Fibroblast of lung (primary cell): ENCODE measurements around the gene WDR35. TPM values are rescaled to one million over a fixed set of nuclear protein-coding genes. Genes with fewer than 3 reads are reported as not detected.

ENCODE experiments used
- DNase-seq, 2 donors: peaks; one replicate each; pipeline versions ENCODE4 v3.0.0 to v3.0.0-alpha.2; 2010; ENCODE audit warnings: low read depth in 2 of 2
- H2AFZ ChIP-seq: 2 replicates; pipeline ENCODE4 v1.5.1; 2012; ENCODE audit warnings: low read length, control low read depth, inconsistent platforms
- H3K27ac ChIP-seq: 2 replicates; pipeline ENCODE4 v1.5.1; 2011; ENCODE audit warnings: low read length, control low read depth; ENCODE audit not compliant: insufficient read depth
- H3K27me3 ChIP-seq: 2 replicates; pipeline ENCODE4 v1.5.1; 2011; ENCODE audit warnings: mild to moderate bottlenecking, low read length; ENCODE audit not compliant: control insufficient read depth, insufficient read depth
- H3K36me3 ChIP-seq: 2 replicates; pipeline ENCODE4 v1.5.1; 2011; ENCODE audit warnings: low read length; ENCODE audit not compliant: control insufficient read depth, insufficient read depth
- H3K4me1 ChIP-seq: 2 replicates; pipeline ENCODE4 v1.5.1; 2011; ENCODE audit warnings: low read length; ENCODE audit not compliant: control insufficient read depth, insufficient read depth; ENCODE audit errors: extremely low read depth
- H3K4me2 ChIP-seq: 2 replicates; pipeline ENCODE4 v1.5.1; 2011; ENCODE audit warnings: low read length, control low read depth; ENCODE audit not compliant: insufficient read depth; ENCODE audit errors: extremely low read depth
- H3K4me3 ChIP-seq, 4 experiments: fragments of 200-600 bp in 1 of 4; sonication (generic) in 1 of 4; replicated peaks in 1 of 4; 2 replicates each; pipeline ENCODE4 v1.5.1; 2011 to 2016; ENCODE audit warnings: low read length in 4 of 4, low read depth in 3 of 4, mild to moderate bottlenecking in 3 of 4, control low read depth in 2 of 4, inconsistent platforms in 1 of 4, mixed read lengths in 1 of 4; ENCODE audit not compliant: insufficient read depth in 1 of 4; ENCODE audit errors: control extremely low read depth in 1 of 4
- H3K79me2 ChIP-seq: 2 replicates; pipeline ENCODE4 v1.5.1; 2012; ENCODE audit warnings: mild to moderate bottlenecking, low read length, inconsistent platforms; ENCODE audit not compliant: control insufficient read depth, insufficient read depth
- H3K9ac ChIP-seq: 2 replicates; pipeline ENCODE4 v1.5.1; 2011; ENCODE audit warnings: mild to moderate bottlenecking, low read length, control low read depth; ENCODE audit not compliant: insufficient read depth
- H3K9me3 ChIP-seq: 2 replicates; pipeline ENCODE4 v1.5.1; 2012; ENCODE audit warnings: low read depth, low read length; ENCODE audit not compliant: control insufficient read depth, insufficient read depth
- H4K20me1 ChIP-seq: 2 replicates; pipeline ENCODE4 v1.5.1; 2011; ENCODE audit warnings: low read length; ENCODE audit not compliant: control insufficient read depth, insufficient read depth; ENCODE audit errors: extremely low read depth
- EZH2 ChIP-seq: IDR thresholded peaks from 2 replicates; pipeline ENCODE4 v1.5.1; 2012; ENCODE audit warnings: low read length, control low read depth, mild to moderate bottlenecking; ENCODE audit errors: missing control alignments
- polyA minus RNA-seq: library from RNA; depleted of rRNA, polyadenylated mRNA; stranded (reverse); fragments of >200 nt; gene quantifications from 2 replicates; pipeline ENCODE4 v1.2.3, GENCODE V29; 2011; ENCODE audit warnings: low replicate concordance
- polyA plus RNA-seq, 2 donors: library from polyadenylated mRNA; depleted of rRNA in 1 of 2; stranded (reverse) in 1 of 2; unstranded in 1 of 2; fragments of >200 nt; gene quantifications; 2 replicates each; pipeline ENCODE4 v1.2.1, GENCODE V29; 2011 to 2012; ENCODE audit warnings: missing spikeins in 1 of 2
- total RNA-seq: library from RNA; depleted of rRNA; stranded (reverse); fragments of >200 nt; gene quantifications from 2 replicates; pipeline ENCODE4 v1.2.1, GENCODE V29; 2014
- TF ChIP-seq, protein P1 (sequence below), 2 donors: IDR thresholded peaks in 1 of 2; conservative IDR thresholded peaks in 1 of 2; 1 replicate in 1 of 2; 2 replicates in 1 of 2; pipeline ENCODE4 v1.5.1; 2011 to 2012; ENCODE audit warnings: low read length in 2 of 2, control low read depth in 1 of 2, inconsistent platforms in 1 of 2, low read depth in 1 of 2, mild to moderate bottlenecking in 1 of 2

WDR35 gene
- 11.6 and 13.4 TPM in 2 replicates for total RNA-seq
- 7.0 and 8.3 TPM in 2 replicates for polyA plus RNA-seq
- 3.8 and 4.7 TPM in 2 replicates for polyA plus RNA-seq (2012)
- 1.2 and 1.6 TPM in 2 replicates for polyA minus RNA-seq

DNA sequence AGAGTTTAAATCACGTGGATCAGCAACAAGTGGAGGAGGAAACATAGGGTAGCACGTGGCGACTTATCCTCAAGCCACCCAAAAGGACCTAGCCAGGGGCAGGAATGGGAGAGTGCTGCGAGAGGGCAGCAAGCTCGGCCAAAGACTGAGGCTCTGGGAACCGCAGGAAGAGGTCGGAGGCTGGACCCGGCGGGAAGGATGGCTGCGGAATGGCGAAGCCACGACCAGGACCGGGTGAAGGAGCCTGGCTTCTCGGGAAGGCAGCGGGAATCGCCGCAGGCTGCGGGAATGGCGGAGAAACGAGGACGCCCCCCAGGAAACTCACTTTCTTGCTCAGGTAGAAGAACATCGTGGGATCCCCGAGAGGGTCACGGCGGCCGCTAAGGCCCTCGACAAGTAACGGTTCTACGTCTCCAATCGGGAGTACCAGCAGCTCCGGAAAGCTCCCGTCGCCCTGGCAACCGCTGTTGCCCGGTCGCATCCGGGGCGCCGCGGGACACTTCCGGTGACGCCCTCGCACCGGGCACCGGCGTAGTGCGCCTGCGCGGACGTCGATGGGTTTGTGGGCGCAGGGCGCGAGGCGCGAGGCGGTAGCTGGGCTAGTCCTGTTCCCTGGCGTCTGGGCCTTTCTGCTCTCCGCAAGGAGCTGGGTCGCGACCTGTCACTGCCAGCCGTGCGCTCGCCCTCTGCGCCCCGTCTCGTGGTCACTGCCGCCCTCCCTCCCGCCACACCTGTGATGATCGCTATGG, at the start of gene WDR35:
Gene WDR35, minus strand, starts transcription at position 439 of the 749 bp plus-strand sequence. Its CDS starts 90 bp downstream, at position 349.
- no peak for TF ChIP-seq EZH2
- H3K27me3 ChIP-seq, result no peaks in the 10 kb centered on the region
- no peaks in the 10 kb centered on the region for H3K9me3 ChIP-seq
- H3K79me2 ChIP-seq, result peaks cover 2% of the 10 kb centered on the region
- no peaks in the 10 kb centered on the region for H4K20me1 ChIP-seq
- H3K4me3 ChIP-seq, result peak within 1 kb of the TSS; percentile 82 to 90 (median 87)
- peak; percentile 83 to 85 for DNase-seq
- no peaks in the 10 kb centered on the region for H3K4me1 ChIP-seq
- H3K36me3 ChIP-seq, result peaks cover under 1% of the 10 kb centered on the region
- peak within 1 kb of the TSS; percentile 93 for H3K4me2 ChIP-seq
- H2AFZ ChIP-seq, result peak within 1 kb of the TSS; percentile 96
- H3K27ac ChIP-seq, result peak within 1 kb of the TSS; percentile 87
- H3K9ac ChIP-seq, result peak within 1 kb of the TSS; percentile 81

DNA sequence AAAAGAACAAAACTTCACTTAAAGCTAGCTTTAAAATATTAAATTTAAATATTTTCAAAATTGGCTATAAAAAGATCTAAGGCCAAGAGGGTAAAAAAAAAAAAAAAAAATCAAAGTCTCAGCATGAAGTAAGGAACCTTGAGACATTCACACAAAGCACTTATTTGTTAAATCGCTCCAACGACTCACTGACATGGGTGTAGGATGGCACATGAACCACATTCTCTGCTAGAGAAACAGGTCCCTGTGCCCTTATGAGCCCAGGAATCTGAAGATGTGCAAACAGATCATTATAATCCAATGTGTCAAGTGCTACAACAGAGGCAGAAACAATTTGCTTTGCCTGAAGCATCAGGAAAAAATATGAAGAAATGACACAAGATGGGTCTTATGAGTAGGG, 47.8 kb upstream of the WDR35 start:
- TF ChIP-seq EZH2, result no peak
- TF ChIP-seq, protein P1, sequence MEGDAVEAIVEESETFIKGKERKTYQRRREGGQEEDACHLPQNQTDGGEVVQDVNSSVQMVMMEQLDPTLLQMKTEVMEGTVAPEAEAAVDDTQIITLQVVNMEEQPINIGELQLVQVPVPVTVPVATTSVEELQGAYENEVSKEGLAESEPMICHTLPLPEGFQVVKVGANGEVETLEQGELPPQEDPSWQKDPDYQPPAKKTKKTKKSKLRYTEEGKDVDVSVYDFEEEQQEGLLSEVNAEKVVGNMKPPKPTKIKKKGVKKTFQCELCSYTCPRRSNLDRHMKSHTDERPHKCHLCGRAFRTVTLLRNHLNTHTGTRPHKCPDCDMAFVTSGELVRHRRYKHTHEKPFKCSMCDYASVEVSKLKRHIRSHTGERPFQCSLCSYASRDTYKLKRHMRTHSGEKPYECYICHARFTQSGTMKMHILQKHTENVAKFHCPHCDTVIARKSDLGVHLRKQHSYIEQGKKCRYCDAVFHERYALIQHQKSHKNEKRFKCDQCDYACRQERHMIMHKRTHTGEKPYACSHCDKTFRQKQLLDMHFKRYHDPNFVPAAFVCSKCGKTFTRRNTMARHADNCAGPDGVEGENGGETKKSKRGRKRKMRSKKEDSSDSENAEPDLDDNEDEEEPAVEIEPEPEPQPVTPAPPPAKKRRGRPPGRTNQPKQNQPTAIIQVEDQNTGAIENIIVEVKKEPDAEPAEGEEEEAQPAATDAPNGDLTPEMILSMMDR (conservative IDR thresholded peaks at IDR 0.05 in 1 of 2, IDR thresholded peaks at IDR 0.05 in 1 of 2; ENCODE audit: low read depth in 1 of 2, low read length in 2 of 2), result no peak
- peaks cover 20% of the 10 kb centered on the region for H3K36me3 ChIP-seq
- no peaks in the 10 kb centered on the region for H3K27me3 ChIP-seq
- H4K20me1 ChIP-seq, result no peaks in the 10 kb centered on the region
- H3K4me2 ChIP-seq, result no peak overlapping the region
- DNase-seq, result no peak
- no peak overlapping the region for H3K9ac ChIP-seq
- H3K9me3 ChIP-seq, result no peaks in the 10 kb centered on the region
- H2AFZ ChIP-seq, result no peak overlapping the region
- peaks cover 41% of the 10 kb centered on the region for H3K79me2 ChIP-seq
- H3K4me3 ChIP-seq, result no peak overlapping the region
- no peaks in the 10 kb centered on the region for H3K4me1 ChIP-seq
- no peak overlapping the region for H3K27ac ChIP-seq

DNA sequence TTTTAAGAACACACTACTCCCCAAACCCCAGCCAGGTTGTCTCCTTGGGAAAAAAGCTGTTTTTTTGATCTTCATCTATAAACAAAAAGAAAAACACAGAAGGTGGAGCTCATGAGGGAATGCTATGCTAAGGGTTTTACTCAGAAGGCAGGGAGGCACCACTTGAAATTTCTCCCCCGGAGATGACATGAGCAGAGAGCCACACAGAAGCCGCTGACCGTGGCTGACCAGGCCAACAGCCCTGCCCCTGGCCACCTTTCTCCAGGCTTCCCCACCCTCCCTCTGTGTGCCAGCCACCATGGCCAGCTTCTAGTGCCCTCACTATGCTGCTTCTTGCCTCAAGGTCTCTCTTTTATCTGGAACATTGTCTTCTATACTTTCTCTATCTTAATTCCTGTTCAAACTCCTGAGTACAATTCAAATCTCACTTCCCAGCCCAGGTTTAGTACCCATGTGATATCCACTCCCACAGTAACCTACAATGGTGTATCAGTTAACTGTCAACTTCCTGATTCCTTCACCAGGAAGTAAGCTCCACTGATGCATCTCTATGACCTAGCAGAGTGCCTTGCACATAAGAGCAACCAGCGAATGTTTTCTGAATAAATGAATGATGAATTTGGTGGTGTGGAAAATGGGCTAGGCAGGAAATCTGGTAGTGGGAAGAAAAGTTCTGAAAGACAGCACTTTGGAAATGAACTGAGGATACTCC, 46.2 kb upstream of the WDR35 start:
- Histone ChIP-seq H3K27me3 (no peaks in the 10 kb centered on the region), H2AFZ (no peak overlapping the region), H3K9me3 (no peaks in the 10 kb centered on the region), H3K4me2 (no peak overlapping the region), H4K20me1 (no peaks in the 10 kb centered on the region), H3K36me3 (peaks cover 24% of the 10 kb centered on the region), H3K4me1 (no peaks in the 10 kb centered on the region), H3K9ac (no peak overlapping the region), H3K4me3 (no peak overlapping the region), H3K27ac (no peak overlapping the region), H3K79me2 (peaks cover 27% of the 10 kb centered on the region)
- DNase-seq, result no peak
- TF ChIP-seq, protein P1 (conservative IDR thresholded peaks at IDR 0.05 in 1 of 2, IDR thresholded peaks at IDR 0.05 in 1 of 2; ENCODE audit: low read depth in 1 of 2, low read length in 2 of 2), result no peak
- no peak for TF ChIP-seq EZH2
